IPS-NIHi7 (cell line): ENCODE measurements around the gene OCSTAMP.
A peak's percentile ranks its signal among the peaks of the same experiment; 100 is the strongest.

Source experiments
- DNase-seq: peaks from one replicate; pipeline ENCODE4 v3.0.0; 2012; ENCODE audit warnings: mixed read lengths; ENCODE audit errors: extremely low spot score

Gene OCSTAMP

DNA sequence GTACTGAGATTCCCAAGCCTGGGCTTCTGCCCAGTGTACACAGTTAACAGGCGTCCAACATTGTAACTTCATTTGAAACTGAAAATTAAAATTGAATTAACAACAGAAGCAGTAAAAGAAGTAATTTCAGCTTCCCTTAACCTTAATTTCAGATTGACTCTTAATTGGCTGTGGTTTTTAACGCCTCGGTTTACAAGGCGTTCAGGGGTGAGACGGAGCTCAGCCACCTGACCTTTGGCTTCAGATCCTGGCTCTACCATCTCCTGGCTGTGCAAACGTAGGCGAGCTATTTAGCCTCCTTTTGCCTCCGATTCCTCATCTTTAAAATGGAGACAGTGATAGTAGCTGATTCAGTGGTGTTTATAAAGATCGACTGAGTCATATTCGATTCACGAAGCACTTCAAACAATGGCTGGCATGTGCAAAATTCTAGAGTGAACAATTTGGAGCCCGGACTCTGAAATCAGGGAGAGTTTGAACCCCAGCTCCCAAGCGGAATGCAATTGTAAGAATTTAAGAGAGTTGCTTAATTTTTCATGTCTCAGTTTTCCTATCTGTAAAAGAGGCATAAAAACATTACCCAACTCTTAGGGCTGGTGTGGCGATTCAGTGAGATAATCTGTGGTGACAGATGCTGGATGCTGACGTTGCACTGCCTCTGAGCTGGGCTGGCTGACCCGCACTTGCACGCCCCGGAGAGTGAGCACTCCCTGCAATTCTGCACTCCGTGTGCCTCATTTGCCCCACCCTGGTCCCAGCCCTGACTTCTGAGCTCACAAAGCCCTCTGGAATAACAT, 23.5 kb upstream of the OCSTAMP start:
- no peak for DNase-seq

DNA sequence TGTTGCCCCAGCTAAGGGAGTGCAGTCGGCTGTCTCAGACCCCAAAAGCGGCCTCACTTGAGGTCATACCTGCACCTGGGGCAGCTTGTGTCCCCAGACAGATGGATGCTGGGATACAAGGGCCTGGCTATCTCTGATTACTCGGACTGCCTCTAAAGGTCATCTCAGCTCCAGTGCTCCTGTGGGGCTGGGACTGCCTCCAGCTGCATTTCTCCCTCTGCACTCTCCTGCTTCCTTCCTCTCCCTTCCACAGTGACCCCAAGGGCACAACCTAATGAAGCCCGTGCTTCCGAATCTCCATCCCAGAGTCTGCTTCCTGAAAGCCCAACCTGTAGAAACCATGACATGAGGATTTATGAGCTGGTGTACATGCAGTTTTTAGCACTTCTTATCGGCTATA, 22.8 kb upstream of the OCSTAMP start:
- no peak for DNase-seq

DNA sequence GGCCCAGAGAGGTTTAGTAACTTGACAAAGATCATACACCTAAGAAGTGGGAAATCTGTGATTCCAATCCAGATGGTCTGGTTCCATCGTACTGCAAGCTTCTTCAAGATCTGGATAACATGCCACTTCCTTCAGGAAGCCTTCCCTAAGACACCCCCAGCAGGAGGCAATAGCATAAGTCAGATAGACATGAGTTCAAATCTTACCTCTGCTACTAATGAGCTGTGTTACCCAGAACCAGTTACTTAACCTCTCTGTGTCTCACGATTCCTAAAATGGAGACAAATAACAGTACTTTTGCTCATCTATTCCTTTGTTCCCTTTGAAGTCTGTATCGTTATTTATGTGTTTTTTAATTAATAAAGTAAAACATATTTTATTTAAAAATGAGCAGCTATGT, 22.3 kb upstream of the OCSTAMP start:
- no peak for DNase-seq

DNA sequence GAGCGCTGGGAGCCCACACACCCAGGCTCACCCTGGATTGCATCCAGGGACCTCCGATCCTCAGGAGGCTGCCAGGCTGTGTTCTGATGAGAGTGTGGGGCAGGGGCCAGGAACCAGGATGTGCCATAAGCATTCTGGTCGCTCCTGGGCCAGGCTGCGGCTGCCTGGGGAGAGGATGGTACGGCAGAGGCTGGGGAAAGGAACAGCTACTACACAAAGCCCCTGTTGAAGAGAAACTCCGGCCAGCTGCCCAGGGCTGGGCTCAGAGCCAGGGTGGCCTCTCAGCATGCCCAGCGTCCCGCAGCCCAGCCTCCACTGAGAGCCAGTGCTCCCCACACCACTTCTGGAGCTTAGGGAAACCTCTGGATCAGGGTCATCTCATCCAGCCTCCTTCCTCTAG, 21.7 kb upstream of the OCSTAMP start:
- no peak for DNase-seq

DNA sequence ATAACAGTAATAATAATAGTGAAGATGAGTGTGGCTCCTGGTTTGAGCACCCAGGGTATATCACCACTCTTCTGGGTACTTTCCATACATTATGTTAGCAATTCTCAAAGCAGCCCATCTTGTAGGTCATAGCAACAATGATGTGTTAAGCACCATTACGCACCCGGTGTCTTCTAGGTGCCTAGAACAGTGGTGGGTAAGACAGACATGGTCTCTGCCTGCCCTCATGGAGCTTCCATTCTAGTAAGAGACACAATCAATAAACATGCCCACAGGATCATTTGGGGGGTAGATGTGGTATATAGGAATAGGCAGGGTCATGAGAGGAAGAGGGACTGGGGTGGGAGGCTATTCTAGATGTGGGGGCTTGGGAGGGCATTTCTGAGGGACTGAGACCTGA, 21.0 kb upstream of the OCSTAMP start:
- DNase-seq: no peak

DNA sequence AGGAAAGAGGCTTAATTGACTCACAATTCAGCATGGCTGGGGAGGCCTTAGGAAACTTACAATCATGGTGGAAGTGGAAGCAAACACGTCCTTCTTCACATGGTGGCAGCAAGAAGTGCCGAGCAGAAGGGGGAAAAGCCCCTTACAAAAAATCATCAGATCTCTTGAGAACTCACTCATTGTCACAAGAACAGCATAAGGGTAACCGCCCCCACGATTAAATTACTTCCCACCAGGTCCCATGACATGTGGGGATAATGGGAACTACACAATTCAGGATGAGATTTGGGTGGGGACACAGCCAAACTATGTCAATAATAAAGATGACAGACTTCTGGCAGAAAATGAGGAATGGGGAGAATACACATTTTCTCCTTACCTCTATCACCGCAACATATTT, 20.5 kb upstream of the OCSTAMP start:
- DNase-seq: no peak

DNA sequence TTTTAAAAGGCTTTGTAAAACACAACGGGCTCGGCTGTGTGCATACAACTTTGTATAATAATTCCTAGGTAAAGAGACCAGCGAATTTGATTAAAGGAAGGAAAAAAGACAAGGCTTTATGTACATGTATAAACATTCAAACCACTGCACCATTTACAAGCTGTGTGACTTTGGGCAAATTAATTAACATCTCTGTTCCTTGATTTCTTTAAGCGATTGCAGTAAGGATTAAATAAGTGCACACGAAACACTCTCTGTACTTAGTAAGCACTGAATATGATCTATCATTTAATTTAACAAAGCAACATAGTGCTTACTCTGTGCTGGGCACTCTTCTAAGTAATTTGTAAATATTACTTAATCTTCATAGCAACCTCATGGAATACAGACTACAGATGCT, 19.5 kb upstream of the OCSTAMP start:
- no peak for DNase-seq

DNA sequence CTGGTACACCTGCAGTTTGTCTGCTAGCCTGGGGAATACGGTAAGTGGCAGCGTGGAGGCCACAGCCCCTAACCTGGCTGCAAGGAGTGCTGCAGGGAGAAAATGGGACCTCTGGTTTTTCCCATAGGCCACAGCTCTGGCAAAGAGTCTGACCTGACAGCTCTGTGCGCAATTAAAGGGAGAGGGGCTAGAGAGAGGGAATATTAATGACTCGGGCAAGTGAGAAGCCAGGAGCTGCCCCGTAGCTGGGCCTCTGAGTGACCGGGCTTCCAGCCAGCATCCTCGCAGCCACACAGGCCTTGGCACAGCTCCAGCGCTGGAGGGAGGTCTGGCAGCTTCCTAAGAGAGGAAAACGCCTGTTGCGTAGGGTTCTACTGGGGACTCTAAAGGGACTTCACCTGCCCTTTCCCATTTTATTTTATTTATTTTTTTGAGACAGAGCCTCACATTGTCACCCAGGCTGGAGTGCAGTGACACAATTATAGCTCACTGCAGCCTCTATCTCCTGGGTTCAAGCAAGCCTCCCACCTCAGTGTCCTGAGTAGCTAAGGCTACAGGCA, 18.2 kb upstream of the OCSTAMP start:
- no peak for DNase-seq

DNA sequence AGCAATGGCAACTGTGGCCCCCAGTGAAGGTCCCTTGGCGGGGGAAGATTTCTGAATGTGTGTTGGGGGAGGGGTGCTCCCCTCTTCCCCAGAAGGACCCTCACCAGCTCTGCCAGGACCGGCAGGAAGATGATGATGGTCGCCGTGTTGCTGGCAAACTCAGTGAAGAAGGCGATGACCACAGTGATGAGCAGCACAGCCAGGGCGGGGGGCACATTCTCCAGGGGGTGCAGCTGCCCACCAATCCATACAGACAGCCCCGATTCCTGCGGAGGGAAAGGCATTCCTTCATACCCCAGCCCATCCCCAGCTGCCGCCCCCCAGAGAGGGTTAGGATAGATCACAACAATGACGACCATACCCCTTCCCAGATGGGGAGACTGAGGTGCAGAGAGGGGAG, 15.7 kb upstream of the OCSTAMP start:
- no peak for DNase-seq

DNA sequence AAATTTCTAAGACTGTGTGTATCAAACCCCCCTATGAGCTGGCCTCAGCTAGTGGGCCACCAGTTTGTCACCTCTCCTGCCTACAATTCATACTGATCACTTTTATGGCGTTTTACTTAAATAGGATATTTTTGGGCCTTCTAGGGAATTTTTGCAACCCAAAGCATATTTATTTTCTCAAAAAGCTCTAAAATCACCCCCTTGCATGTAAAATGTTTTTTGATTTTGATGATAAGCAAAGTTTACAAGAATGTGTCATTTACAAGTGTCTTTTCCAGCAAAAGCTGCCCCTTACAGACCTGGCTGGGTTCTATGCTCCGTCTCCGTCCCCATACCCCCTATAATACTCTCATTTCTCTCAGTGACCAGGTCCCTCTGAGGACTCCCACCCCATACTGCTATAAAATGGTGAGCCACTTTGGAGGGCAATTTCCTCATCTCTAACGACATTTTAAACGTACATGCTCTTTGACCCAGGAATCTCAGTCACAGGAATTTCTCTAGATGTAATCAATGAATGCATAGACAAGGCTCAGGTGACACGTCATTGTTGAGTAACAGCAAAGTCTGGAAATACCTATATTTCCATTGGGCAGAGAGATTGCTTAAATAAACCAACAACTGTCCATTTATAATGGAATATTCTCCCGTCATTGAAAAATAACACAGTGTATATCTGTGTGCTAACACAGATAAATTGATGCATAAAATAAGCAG, 13.9 kb upstream of the OCSTAMP start:
- DNase-seq: no peak

DNA sequence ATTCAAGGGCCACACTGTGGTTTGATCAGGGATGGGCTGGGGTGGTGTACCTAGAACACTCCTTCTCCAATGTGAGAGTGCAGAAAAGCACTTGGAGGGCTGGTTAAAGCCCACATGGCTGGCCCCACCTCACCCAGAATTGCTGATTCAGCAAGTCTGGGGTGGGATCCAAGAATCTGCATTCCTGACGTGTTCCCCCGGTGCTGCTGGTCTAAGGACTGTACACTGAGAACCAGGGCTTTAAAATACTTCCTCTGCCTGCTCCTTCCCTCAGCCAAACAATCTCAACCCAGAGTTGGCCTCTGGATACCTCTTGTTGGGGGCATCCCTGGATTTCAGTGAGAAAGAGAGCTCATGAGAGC, 13.4 kb upstream of the OCSTAMP start:
- DNase-seq: no peak

DNA sequence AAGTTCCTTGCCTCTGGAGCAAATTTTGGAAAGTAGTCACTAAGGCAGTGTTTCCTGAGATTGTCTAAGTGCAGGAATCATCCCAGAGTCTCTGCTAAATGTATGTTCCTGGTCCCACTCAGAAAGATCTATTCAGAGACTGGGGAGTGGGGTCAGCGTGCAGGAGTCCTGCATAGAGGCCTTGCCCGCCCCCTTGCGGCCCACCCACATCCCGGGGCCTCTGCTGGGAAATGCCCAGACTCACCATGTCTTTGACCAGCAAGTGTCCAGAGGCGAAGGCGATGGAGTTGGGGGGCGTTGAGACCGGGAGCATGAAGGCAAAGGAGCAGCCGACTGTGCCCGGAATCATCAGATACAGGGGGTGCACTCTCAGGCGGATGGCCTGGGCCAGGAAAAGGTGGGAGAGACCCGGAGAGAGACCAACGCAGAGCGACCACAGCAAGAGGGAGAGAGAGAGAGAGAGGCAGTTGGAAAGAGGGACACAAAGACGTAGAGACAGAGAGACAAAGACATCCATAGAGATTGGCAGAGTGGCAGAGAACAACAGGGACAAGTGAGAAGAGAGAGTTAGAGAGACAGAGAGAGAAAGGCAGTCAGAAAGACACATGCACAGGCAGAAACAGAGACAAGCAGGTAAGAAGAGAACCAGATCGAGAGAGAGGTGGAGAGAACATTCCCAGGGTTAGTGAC, 12.9 kb upstream of the OCSTAMP start:
- DNase-seq: peak; percentile 68

DNA sequence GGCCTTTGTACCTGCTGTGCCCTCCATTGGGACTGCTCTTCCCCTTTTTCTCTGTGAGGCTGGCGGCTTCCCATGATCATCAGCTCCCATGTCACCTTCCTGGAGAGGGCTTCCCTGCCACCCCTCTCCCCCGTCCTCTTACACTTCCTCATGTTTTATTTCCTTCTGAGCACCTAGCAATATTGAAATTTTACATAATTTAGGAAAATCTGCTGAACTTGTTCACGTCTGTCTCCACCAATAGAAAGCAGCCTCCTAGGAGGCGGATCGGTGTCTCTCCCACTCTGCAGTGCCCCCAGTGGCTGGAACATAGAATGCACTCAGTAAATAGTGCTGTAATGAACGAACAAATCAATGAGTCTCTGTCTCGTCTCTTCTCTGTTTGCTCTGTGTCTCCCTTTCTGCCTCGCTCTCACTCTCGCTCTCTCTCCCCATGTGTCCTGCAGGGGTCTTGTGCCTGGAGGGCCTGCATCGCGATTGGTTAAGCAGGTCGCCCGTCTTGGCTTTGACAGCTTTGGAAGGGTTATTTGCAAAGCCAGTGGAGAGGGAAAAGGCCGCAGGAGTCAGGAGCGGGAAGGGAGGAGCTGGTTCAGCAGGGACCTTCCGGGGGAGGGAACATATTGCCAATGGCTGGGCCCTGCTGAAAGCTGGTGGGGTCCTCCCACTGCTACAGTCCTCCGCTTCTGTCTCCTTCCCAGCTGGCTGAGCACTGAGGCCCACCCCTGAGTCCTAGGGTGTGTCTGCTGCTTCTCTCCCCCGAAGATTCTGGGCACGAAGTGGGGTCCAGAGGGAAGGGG, 12.1 kb upstream of the OCSTAMP start:
- DNase-seq: peak; percentile 85

DNA sequence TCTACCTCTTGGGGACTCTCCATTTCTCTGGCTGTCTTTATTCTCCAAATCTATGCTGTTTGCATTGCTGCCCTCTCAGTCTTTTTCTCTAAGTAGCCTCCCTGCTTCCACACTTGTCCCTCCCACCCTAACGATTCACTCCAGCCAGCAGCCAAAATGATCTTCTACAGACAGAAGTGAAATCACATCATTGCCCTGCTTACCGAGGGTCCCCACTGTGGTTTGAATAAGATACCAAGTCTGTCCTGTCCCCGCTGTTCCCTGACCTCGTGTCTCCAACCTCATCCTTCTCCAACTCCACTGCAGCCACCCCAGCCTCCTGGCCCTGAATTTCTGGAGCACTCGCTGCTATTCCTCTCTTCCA, 11.5 kb upstream of the OCSTAMP start:
- DNase-seq: no peak

DNA sequence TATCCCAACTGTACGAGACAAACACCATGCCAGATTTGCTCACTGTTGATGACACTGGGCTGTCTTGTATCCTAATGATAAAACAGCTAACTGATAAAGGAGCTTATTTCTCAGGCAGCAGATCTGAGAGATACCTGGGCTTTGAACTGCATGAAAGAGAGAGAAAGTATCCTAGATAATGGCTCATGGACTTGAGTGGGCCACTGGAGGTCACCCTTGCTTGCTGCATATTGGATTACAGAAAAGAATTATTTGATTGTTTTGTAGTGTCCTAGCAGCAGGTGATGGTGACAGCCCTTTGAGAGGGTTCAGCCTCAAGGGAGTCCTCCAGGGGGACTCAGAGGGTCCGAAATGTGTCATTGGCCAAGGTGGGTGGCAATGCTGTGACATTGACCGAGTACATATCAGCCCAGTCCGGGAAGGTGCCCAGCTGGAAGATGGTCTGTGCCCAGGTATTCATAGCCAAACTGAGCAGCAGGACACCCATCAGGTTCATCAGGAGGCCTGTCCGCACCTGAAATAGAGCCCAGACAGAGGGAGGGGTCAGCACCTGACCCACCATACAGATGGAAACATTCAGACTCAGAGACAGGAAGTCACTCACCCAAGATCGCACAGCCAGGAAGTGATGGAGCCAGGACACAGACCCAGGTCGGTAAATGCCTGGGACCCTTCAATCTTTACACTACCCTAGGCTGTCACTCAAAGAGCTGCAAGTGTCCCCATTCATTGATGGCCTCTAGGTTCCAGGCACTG, 9.4 kb upstream of the OCSTAMP start:
- no peak for DNase-seq

DNA sequence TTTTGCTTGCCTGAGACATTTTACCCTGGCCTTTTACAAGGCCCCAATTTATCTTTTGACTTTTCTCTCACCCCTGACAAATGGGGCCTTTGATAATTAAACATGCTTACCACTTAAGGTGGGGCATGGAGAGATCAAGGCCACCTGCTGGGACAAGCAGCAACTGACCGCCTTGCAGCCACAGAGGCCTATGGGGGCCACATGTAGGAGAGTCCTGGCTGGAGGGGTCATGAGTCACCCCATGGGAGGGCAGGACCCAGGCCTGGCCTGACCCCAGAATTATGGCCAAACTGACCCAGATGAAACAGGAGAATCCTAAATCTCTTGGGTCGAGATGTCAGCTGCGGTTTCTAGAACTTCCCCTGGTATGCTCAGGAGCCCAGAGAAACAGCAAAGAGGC, 8.5 kb upstream of the OCSTAMP start:
- DNase-seq: no peak

DNA sequence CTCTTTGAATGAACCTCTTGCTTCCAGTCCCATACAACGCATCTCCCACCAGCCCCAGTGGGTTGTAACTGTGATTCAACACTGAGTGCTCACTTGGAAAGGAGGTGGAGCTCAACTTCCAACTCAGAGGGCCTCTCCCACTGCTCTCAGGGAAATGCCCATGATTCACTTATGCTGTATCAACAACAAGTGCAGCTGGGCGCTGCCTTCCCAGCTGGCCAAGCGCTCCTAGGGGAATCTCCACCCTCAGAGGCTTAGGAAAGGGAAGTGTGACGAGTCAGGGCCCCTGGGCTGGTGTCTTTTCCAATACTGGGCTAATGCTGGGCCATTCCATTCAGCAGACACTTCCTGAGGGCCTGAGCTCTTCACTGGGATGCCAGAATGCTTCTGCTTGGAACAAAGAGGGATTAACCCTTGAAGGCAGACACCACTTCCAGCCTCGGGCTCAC, 8.1 kb upstream of the OCSTAMP start:
- DNase-seq: no peak

DNA sequence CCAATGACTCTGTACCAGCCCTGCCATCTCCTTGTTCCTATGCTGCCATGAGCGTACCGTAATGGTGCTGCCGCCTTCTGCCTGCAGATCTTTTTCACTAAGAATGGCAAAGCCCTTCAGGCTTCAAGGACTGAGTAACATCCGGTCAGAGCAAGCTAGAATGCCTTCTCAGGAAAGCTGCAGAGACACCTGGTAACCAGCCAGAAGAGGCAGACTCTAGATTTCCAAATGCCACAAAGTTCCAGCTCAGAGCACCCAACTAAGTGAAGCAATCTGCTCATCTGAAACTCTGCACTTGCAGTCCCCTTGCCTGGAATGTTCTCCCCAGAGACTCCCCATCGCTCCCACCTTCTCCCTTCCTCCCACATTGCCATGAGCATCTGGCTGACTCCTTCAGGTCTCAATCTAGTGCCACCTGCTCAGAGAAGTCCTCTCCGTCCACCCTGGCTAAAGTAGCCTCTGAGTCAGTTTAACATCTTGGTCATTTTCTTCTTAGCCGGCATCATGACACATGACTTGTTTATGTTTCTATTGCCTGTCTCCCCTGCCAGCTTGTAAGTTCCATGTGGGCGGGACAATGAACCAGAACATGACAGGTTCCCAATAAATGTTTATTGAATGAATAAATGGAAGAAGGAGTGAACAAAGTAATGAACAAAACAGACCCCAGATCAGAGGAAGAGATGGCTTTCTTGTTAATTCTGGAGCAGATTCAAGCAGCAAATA, 6.9 kb upstream of the OCSTAMP start:
- no peak for DNase-seq

DNA sequence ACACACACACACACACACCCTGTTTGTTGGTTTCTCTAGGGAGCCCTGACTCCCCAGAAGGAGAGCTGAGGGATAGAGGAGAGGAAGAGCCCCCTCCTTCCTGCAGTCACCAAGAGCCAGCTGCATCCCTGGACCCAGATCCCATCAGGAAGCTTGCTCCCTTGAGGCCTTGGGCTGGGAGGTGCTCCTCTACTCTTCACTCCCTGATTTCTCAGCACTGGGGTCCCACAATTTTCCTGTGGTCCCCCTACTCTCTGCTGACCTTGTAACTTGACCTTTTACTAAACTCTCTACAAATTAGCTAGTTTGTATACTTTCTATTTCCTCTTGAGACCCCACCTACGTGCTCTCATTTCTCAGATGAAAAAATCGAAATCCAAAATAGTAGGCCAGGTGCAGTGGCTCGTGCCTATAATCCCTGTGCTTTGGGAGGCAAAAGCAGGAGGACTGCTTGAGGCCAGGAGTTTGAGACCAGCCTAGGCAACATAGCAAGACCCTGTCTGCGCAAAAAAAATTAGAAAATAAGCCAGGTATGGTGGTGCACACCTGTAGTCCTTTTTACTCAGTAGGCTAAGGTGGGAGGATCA, 5.0 kb upstream of the OCSTAMP start:
- no peak for DNase-seq

DNA sequence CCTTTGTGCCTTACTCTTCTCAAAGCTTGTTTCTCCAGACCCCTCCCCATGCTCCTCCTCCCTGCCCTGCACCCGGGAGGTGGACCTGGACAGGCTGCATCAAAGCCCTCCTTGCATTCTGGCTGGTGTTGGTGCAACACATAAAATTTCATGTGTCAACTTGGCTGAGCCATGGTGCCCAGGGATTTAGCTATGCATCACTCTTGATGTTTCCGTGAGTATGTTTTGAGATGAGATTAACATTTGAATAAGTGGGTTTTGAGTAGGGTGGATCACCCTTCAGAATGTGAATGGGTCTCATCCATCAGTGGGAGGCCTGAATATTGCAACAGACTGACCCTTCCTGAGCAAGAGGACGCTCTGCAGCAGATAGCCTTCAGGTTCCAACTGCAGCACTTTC, 4.4 kb upstream of the OCSTAMP start:
- DNase-seq: no peak
